Fibroblast of villous mesenchyme (primary cell): ENCODE data around the gene ATAD3B. TPM values are rescaled to one million over a fixed set of nuclear protein-coding genes. Genes with fewer than 3 reads are reported as not detected.

Experiments used
- DNase-seq: peaks from one replicate; pipeline ENCODE4 v3.0.0-alpha.2; 2010; ENCODE audit warnings: low read depth
- H3K4me3 ChIP-seq: 2 replicates; pipeline ENCODE4 v1.5.1; 2011; ENCODE audit warnings: low read depth, mild to moderate bottlenecking, low read length
- total RNA-seq: library from RNA; depleted of rRNA; stranded (reverse); fragments of >200 nt; gene quantifications from 2 replicates; pipeline ENCODE4 v1.2.3, GENCODE V29; 2012
- TF ChIP-seq, protein P1 (sequence below): IDR thresholded peaks from 2 replicates; pipeline ENCODE4 v1.5.1; 2012; ENCODE audit warnings: low read depth, mild to moderate bottlenecking, low read length; ENCODE audit not compliant: insufficient read depth

Gene ATAD3B
- total RNA-seq, 1 donor = 17.3 TPM

DNA sequence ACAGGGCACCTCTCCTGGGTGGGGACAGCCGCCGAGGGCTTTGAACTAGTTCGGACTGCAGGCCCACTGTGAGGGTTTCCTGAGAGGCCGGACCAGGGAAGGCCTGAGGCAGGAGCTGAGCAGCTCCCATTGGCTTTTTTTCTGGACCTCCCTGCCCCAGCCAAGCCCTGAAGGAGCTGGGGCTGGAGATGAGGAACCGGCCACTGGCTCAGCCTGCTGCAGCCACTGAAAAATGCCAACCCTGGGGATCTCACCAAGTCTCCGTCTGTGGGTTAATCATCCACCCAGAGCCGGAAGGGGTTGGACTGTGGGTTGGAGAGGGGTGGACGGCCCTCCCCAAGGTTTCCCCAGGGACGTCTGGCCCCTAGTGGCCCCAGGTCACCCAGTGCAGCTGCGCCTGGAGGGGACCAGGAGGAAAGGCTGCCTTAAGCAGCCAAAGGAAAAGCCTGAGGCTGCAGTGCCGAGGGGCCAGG, 33.6 kb upstream of the ATAD3B start:
- DNase-seq = no peak
- no peak overlapping the region for H3K4me3 ChIP-seq
- TF ChIP-seq, protein P1, sequence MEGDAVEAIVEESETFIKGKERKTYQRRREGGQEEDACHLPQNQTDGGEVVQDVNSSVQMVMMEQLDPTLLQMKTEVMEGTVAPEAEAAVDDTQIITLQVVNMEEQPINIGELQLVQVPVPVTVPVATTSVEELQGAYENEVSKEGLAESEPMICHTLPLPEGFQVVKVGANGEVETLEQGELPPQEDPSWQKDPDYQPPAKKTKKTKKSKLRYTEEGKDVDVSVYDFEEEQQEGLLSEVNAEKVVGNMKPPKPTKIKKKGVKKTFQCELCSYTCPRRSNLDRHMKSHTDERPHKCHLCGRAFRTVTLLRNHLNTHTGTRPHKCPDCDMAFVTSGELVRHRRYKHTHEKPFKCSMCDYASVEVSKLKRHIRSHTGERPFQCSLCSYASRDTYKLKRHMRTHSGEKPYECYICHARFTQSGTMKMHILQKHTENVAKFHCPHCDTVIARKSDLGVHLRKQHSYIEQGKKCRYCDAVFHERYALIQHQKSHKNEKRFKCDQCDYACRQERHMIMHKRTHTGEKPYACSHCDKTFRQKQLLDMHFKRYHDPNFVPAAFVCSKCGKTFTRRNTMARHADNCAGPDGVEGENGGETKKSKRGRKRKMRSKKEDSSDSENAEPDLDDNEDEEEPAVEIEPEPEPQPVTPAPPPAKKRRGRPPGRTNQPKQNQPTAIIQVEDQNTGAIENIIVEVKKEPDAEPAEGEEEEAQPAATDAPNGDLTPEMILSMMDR = no peak

DNA sequence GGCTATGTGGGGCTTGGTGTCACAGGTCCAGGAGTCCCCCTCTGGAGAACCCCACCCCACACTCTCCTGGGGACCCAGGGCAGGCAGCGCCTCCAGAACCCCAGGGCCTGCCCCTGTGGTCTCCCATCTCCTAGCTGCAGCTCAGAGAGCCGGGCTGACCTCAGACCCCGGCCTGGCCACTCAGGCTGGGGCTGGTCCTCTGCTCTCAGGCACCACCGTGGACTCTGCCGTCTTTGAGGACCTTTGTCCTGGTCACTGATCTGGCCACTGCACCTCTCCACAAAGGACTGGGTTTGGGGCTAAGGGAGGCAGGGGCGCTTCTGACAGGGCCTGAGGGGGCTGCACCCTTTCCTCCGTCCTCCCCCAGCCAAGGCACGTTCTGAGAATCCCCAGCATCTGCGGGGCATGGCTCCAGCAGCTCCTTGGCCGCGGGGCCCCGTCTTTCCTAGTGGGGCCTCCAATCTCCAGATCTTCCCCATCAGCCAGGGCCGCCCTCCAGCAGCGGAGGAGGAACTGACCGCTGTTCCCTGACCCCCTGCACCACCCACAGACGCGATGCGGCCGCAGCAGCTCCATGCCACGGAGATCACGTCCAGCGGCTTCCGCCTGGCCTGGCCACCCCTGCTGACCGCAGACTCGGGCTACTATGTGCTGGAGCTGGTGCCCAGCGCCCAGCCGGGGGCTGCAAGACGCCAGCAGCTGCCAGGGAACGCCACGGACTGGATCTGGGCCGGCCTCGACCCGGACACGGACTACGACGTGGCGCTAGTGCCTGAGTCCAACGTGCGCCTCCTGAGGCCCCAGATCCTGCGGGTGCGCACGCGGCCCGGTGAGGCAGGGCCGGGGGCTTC, 32.8 kb upstream of the ATAD3B start:
- DNase-seq = no peak
- H3K4me3 ChIP-seq = no peak overlapping the region
- TF ChIP-seq, protein P1 = no peak

DNA sequence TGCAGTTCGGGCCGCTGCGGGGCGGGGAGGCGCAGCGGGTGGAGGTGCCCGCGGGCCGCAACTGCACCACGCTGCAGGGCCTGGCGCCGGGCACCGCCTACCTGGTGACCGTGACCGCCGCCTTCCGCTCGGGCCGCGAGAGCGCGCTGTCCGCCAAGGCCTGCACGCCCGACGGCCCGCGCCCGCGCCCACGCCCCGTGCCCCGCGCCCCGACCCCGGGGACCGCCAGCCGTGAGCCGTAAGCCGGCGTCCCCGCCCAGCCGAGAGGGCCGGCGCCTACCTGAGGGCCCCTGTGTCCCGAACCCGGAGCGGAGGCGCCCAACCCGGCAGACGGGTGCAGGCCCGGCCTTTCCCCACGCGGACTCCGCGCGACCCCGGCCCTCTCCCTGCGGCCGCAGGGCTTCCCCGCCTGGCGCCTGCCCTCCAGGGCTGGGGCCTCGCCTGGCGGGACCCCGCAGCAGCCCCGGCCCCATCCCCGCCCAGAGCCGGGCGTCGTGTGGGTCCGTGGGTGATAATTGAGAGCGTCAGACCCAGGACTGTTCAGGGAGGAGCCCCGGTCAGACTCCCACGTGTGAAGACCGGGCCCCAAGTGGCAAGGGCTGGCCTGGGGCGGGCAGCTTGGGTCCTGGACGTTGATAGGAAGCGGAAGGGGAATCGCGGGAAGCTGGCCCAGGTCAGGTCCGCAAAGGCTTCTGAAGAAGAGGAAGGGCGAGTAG, 31.9 kb upstream of the ATAD3B start:
- TF ChIP-seq, protein P1 = no peak
- DNase-seq = no peak

DNA sequence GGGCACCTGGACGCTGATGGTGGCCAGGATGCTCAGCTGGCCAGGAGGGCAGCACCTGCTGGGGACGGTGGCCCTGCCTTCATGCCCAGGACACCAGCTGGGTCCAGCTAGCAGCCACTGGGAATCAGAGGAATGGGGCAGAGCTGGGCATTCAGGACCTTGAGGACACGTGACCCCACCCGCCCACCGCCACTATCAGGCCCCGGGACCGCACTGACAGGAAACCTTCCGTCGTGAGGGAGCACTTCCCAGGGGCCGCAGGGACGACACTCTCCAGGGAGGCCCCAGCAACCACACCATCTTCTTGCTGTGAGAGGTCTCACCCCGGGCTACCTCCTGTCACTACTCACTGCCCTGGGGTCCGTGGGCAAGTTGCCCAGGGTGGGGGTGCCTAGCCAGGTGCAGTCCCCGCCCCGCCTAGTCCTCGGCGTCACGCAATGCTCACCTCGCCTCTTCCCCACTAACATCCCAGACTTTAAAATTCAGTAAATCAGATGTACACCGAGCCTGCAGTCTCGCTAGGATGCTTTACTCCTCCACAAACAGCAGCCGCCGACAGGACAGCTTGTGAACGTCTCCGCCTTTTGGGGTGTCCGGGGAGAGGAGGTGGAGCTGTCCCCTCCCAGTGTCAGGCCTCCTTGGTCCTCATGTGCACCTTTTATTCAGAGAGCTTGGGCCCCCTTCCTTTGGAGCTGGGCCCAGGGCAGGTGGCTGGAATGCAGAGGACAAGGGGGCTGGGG, 31.1 kb upstream of the ATAD3B start:
- DNase-seq = no peak
- TF ChIP-seq, protein P1 = no peak

More for the DNA sequence above, 31.9 kb upstream of the ATAD3B start:
- no peak overlapping the region for H3K4me3 ChIP-seq

DNA sequence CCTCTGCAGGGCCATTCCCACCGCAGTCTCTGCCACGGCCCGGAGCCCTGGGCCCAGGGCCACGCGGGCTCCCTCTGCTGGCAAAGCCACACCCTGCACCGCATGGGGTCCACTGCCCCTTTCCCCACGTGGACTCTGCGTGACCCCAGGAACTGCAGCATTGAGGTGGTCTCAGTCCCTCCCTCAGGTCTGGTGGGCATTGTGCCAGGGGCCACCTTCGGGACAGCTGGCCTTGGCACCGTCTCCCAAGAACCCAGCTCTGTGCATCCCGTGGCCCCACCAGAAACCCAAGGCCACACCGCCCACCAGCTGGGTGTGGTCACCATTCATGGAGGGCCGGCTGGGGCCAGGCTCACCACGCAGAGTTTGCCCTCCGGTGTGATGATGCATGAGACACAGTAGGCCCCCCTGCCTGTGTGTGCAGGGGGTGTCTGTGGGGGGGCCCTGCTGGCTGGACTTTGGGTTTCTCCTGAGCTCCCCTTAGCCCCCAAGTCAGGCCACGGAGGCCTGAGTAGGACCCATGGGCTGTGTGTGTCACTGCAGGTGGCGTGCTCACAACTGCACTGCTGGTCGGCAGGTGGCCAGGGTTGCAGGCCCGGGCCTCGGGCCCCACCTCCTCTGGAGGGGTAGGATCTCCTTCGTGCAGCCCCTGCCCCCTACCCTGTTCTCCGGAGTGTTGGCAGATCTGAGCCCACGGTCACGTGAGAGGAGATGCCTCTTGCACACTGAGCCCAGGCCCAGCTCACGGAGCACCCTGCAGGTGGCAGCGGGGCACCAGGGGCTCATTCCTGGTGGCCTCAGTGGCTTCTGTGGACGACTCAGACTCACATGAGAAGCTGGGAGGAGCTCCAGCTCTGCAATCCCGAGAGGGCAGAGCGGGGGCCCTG, 30.3 kb upstream of the ATAD3B start:
- no peak overlapping the region for H3K4me3 ChIP-seq
- peak; percentile 36 for DNase-seq
- TF ChIP-seq, protein P1 = peak; percentile 94

More for the DNA sequence above, 31.1 kb upstream of the ATAD3B start:
- no peak overlapping the region for H3K4me3 ChIP-seq
